ENCODE data around the gene MED12L.

Gene MED12L

DNA sequence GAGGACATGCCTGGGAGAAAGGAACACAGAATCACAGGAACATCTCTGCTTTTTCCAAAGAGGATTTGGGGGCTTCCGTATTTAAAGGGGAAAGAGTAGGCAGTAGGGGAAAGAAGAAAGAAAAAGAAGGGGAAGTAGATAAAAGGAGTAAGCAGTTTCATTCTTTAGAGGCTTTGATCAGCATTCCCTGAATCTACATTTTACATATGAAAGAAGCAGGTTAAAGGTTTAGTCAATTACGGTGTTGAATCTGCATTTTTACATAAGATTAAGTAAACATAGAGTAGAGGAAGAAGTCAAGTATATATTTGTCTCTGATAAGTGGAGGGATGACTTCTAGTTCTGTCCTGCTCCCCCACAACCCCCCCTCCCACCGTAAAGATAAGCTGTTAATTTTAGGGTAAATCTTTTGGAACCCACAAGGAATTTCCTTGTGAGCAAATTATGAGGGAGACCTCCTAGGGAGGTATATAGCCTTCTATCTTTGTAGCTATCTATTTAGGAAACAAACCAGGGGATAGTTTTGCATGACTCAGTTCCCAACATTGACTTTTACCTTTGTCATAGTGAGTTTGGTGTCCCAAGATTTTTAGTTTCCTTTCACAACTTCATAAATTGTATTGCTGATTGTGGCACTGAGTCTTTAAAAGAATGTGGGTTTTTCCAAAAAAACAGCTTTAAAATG, 307.8 kb downstream of the MED12L start:
- DNase-seq (ENCODE audit: low read depth) = no peak
- H3K4me3 ChIP-seq (ENCODE audit: low read depth, low read length) = no peak overlapping the region
- no peak for TF ChIP-seq MAX (IDR thresholded peaks at IDR 0.05; ENCODE audit: low read depth, low read length)
- no peak for TF ChIP-seq CTCF (IDR thresholded peaks at IDR 0.05; ENCODE audit: low read depth, low read length)
- no peak for TF ChIP-seq MYC (IDR thresholded peaks at IDR 0.05; ENCODE audit: low read depth, low read length)

DNA sequence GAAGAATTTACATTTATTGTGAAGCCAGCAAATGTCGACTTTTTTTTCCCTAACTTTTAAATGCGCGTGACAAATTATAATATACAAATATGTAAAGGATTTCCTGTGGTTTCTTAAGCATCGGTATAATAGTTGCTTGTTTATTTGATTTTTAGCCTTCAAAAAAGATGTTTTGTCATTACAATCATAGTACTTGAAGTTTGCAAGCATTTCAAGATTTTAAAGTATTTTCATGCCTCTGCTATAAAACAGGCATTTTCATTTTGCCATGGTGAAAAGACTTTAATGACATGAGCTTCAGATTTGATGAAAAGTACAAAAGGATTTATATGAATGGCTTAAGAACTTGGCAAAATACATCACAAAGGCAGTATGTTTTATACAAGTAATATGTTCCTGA, 308.5 kb downstream of the MED12L start:
- TF ChIP-seq MYC (IDR thresholded peaks at IDR 0.05; ENCODE audit: low read depth, low read length) (no peak), CTCF (IDR thresholded peaks at IDR 0.05; ENCODE audit: low read depth, low read length) (no peak), MAX (IDR thresholded peaks at IDR 0.05; ENCODE audit: low read depth, low read length) (no peak), POLR2A (IDR thresholded peaks at IDR 0.05; ENCODE audit: extremely low read depth, insufficient read length) (no peak)
- H3K4me3 ChIP-seq (ENCODE audit: low read depth, low read length) = no peak overlapping the region
- no peak for DNase-seq (ENCODE audit: low read depth)

GRCh38 chr3:151394611-151395010, 309.1 kb downstream of the MED12L start:
- H3K4me3 ChIP-seq (ENCODE audit: low read depth, low read length) = no peak overlapping the region
- TF ChIP-seq POLR2A (IDR thresholded peaks at IDR 0.05; ENCODE audit: extremely low read depth, insufficient read length) (no peak), MAX (IDR thresholded peaks at IDR 0.05; ENCODE audit: low read depth, low read length) (no peak), CTCF (IDR thresholded peaks at IDR 0.05; ENCODE audit: low read depth, low read length) (no peak), MYC (IDR thresholded peaks at IDR 0.05; ENCODE audit: low read depth, low read length) (no peak)

DNA sequence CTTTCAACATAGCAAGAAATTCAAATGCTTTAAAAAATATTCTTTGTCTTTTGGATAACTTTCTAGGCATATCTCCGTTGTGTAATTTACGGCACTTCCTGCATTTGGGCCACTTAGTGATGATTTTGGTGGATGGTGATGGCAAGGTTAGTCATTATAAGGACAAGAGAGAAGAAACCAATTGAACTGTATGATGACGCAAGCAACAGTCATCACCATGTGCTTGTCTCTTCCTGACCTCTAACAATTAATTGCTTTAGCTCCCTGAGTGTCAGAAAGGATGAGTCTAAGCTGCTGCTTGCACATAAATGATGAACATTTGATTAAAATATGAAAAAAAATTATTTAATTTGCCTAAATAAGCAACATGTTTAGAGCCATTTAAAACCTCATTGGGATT, 310.3 kb downstream of the MED12L start:
- no peak overlapping the region for H3K4me3 ChIP-seq (ENCODE audit: low read depth, low read length)
- TF ChIP-seq MYC (IDR thresholded peaks at IDR 0.05; ENCODE audit: low read depth, low read length) (peak; percentile 97), MAX (IDR thresholded peaks at IDR 0.05; ENCODE audit: low read depth, low read length) (peak; percentile 89), CTCF (IDR thresholded peaks at IDR 0.05; ENCODE audit: low read depth, low read length) (no peak), POLR2A (IDR thresholded peaks at IDR 0.05; ENCODE audit: extremely low read depth, insufficient read length) (no peak)
- DNase-seq (ENCODE audit: low read depth) = peak; percentile 83

More at GRCh38 chr3:151394611-151395010, 309.1 kb downstream of the MED12L start:
- DNase-seq (ENCODE audit: low read depth) = no peak

DNA sequence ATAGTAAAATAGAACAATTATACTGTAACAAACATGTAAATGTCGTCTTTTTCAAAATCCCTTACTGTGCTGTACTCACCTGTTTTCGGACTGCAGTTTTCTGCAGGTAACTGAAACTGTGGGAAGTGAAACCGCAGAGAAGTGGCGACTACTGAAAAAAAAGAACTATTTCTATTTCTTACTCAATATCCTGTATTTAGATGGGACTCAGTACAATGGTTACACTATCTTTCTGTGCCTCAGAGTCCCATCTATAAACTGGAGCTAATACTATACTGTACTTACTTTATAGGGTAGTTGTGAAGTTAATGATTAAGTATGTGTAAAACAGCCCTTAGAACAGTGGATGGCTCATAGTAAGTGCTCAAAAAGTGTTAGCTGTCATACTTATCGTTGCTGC, 313.4 kb downstream of the MED12L start:
- peak; percentile 2 for DNase-seq (ENCODE audit: low read depth)
- TF ChIP-seq MYC (IDR thresholded peaks at IDR 0.05; ENCODE audit: low read depth, low read length) (no peak), CTCF (IDR thresholded peaks at IDR 0.05; ENCODE audit: low read depth, low read length) (no peak)
- no peak overlapping the region for H3K4me3 ChIP-seq (ENCODE audit: low read depth, low read length)

GRCh38 chr3:151400341-151400740, 314.9 kb downstream of the MED12L start:
- no peak overlapping the region for H3K4me3 ChIP-seq (ENCODE audit: low read depth, low read length)
- TF ChIP-seq MYC (IDR thresholded peaks at IDR 0.05; ENCODE audit: low read depth, low read length) = no peak
- no peak for DNase-seq (ENCODE audit: low read depth)

Data from NB4 (cell line).